HepG2 (cell line): ENCODE data around the gene HELZ2. TPM values are rescaled to one million over a fixed set of nuclear protein-coding genes. Genes with fewer than 3 reads are reported as not detected.

ENCODE experiments used
- ATAC-seq: fragments of 200-7000 bp; cut with Tn5 transposase; 3 replicates; pipeline ENCODE4 v1.9.1; 2020; ENCODE audit warnings: mild to moderate bottlenecking, moderate library complexity
- BruUV-seq: library from RNA; stranded (reverse); fragments of 400-500 nt; replicated peaks from 2 replicates; lab custom pipeline; 2021; lab: Mats Ljungman, UMichigan
- CTCF ChIA-PET: fragments of 300-600 bp; formaldehyde crosslinking; extraction: SDS; loops from one replicate; lab custom pipeline; 2021; ENCODE audit warnings: low total read pairs, inconsistent platforms, low intra/inter-chr PET ratio; lab: Yijun Ruan, JAX
- POLR2A ChIA-PET: fragments of 350-600 bp; sonication (Branson Sonifier 250); formaldehyde crosslinking; loops from one replicate; lab custom pipeline; 2020; ENCODE audit warnings: antibody characterized with exemption, inconsistent platforms; lab: Yijun Ruan, JAX
- DNase-seq: peaks from one replicate; pipeline ENCODE4 v3.0.0-alpha.2; 2015; ENCODE audit warnings: low spot score
- FAIRE-seq: peaks from 3 replicates; lab custom pipeline; 2011; peaks lifted over from hg19 to GRCh38; lab: Jason Lieb, UNC
- H2AFZ ChIP-seq: one replicate; pipeline ENCODE4 v1.6.1; 2011; ENCODE audit warnings: low read length, inconsistent platforms
- H3K27ac ChIP-seq: fragments of 300-600 bp; 3 replicates; pipeline ENCODE4 v1.8.0; 2011; ENCODE audit warnings: mixed run types, mild to moderate bottlenecking, mixed read lengths, low read length, inconsistent platforms; ENCODE audit not compliant: insufficient read depth; ENCODE audit errors: extremely low read length
- H3K27me3 ChIP-seq, 2 experiments: fragments of 200-600 bp in 1 of 2; 2 replicates in 1 of 2; 3 replicates in 1 of 2; pipeline versions ENCODE4 v1.6.0 to v1.8.0; 2011; ENCODE audit warnings: low read length in 2 of 2, mild to moderate bottlenecking in 2 of 2, moderate library complexity in 2 of 2, inconsistent platforms in 1 of 2; ENCODE audit not compliant: insufficient read depth in 2 of 2, control insufficient read depth in 1 of 2
- H3K36me3 ChIP-seq, 2 experiments: fragments of 200-600 bp in 1 of 2; replicated peaks in 1 of 2; 2 replicates in 1 of 2; 3 replicates in 1 of 2; pipeline versions ENCODE4 v1.5.1 to v1.8.0; 2011; ENCODE audit warnings: low read length in 2 of 2, inconsistent platforms in 1 of 2; ENCODE audit not compliant: insufficient read depth in 2 of 2, control insufficient read depth in 1 of 2
- H3K4me1 ChIP-seq: 2 replicates; pipeline ENCODE4 v1.5.1; 2012; ENCODE audit warnings: low read length, inconsistent platforms; ENCODE audit not compliant: insufficient read depth
- H3K4me2 ChIP-seq: 2 replicates; pipeline ENCODE4 v1.6.0; 2011; ENCODE audit warnings: low read depth, low read length, inconsistent platforms
- H3K4me3 ChIP-seq, 3 experiments: fragments of 200-600 bp in 1 of 3; sonication (generic), shearing (Covaris generic) in 1 of 3; replicated peaks in 1 of 3; 2 replicates each; pipeline ENCODE4 v1.5.1; 2011 to 2016; ENCODE audit warnings: low read length in 3 of 3, inconsistent platforms in 2 of 3, low read depth in 2 of 3, mild to moderate bottlenecking in 2 of 3, control low read depth in 1 of 3, mixed read lengths in 1 of 3; ENCODE audit not compliant: insufficient read depth in 1 of 3
- H3K79me2 ChIP-seq: one replicate; pipeline ENCODE4 v1.6.1; 2011; ENCODE audit warnings: low read length, inconsistent platforms; ENCODE audit not compliant: insufficient read depth
- H3K9ac ChIP-seq: 2 replicates; pipeline ENCODE4 v1.6.0; 2011; ENCODE audit warnings: mild to moderate bottlenecking, low read depth, low read length, inconsistent platforms; ENCODE audit not compliant: insufficient read depth
- H3K9me3 ChIP-seq: 2 replicates; pipeline ENCODE4 v1.5.1; 2012; ENCODE audit warnings: mild to moderate bottlenecking, low read length
- H4K20me1 ChIP-seq: 2 replicates; pipeline ENCODE4 v1.6.0; 2011; ENCODE audit warnings: inconsistent platforms, mild to moderate bottlenecking, low read length, moderate library complexity; ENCODE audit not compliant: insufficient read depth
- BCL6 ChIP-seq: IDR thresholded peaks from 2 replicates; pipeline ENCODE4 v1.6.1; 2016; ENCODE audit warnings: missing genetic modification reagents, missing compliant biosample characterization
- GTF2F1 ChIP-seq: fragments of 150-350 bp; IDR thresholded peaks from 2 replicates; pipeline ENCODE4 v1.6.1; 2014; ENCODE audit warnings: low read length
- HNRNPLL ChIP-seq: fragments of 200-400 bp; formaldehyde crosslinking; IDR thresholded peaks from 2 replicates; pipeline ENCODE4 v1.6.1; 2017; ENCODE audit warnings: mild to moderate bottlenecking, low read depth, low read length; ENCODE audit not compliant: poor library complexity, severe bottlenecking
- PCBP1 ChIP-seq: fragments of 200-400 bp; formaldehyde crosslinking; IDR thresholded peaks from 2 replicates; pipeline ENCODE4 v1.6.1; 2017; ENCODE audit warnings: mild to moderate bottlenecking, low read depth, low read length, borderline replicate concordance
- PCBP2 ChIP-seq: fragments of 200-400 bp; formaldehyde crosslinking; optimal IDR thresholded peaks from 2 replicates; pipeline ENCODE3; 2018; ENCODE audit warnings: low read length, low read depth; ENCODE audit not compliant: poor library complexity, severe bottlenecking
- SKI ChIP-seq: fragments of 450-650 bp; IDR thresholded peaks from one replicate; pipeline ENCODE4 v1.6.1; 2018; ENCODE audit warnings: mild to moderate bottlenecking; ENCODE audit not compliant: partially characterized antibody
- ZFP91 ChIP-seq: sonication (generic); formaldehyde crosslinking; IDR thresholded peaks from 2 replicates; pipeline ENCODE4 v1.9.0; 2022; ENCODE audit warnings: missing genetic modification reagents, mild to moderate bottlenecking, borderline replicate concordance
- ZNF234 ChIP-seq: sonication (generic); formaldehyde crosslinking; conservative IDR thresholded peaks from 2 replicates; pipeline ENCODE4 v1.5.1; 2020; ENCODE audit warnings: mild to moderate bottlenecking, missing genetic modification reagents
- ZNF546 ChIP-seq: sonication (generic); formaldehyde crosslinking; conservative IDR thresholded peaks from 2 replicates; pipeline ENCODE4 v1.8.1; 2023; ENCODE audit warnings: mild to moderate bottlenecking, missing genetic modification reagents
- WGBS: methylation state at CpG from one replicate; pipeline ENCODE4 v1.1.6; 2017; ENCODE audit warnings: low lambda C conversion rate; 5-methylcytosine and 5-hydroxymethylcytosine counted together
- in situ Hi-C: cut with HindIII; loops from 2 replicates; pipeline ENCODE4 v1.10.0; 2017; ENCODE audit warnings: low pct_unique_long_range_greater_than_20kb; ENCODE audit not compliant: extremely low pct_ligation_motif_present
- intact Hi-C: fragments of 100-400 bp; cut with micrococcal nuclease; formaldehyde crosslinking; loops from one replicate; pipeline ENCODE4 v1.10.0; 2022; ENCODE audit not compliant: unreplicated experiment
- polyA plus RNA-seq, 8 experiments: library from polyadenylated mRNA; depleted of rRNA in 3 of 8; stranded (reverse) in 7 of 8; unstranded in 1 of 8; fragments of >200 nt; fragmentation: Illumina TruSeq in 4 of 8; extraction: Trizol in 4 of 8; gene quantifications; 2 replicates each; pipeline versions ENCODE4 v1.2.1 to v1.2.3, GENCODE V29; 2011 to 2016; ENCODE audit warnings: low read depth in 4 of 8, missing spikeins in 1 of 8, mixed read lengths in 1 of 8; ENCODE audit not compliant: insufficient read depth in 1 of 8
- total RNA-seq, 5 experiments: library from RNA; depleted of rRNA; stranded (reverse); fragments of >200 nt; fragmentation: Illumina TruSeq; extraction: Trizol; gene quantifications; 2 replicates each; pipeline ENCODE4 v1.2.3, GENCODE V29; 2016; ENCODE audit warnings: low read depth in 1 of 5

HELZ2 gene
- total and polyA plus RNA-seq, 2 of the 13 experiments (the other 11 are each of a cell fraction or from before 2014, with no cell fraction given): 9.6 to 10.1 TPM

- intact Hi-C loops: no loop called here
Observed at GRCh38 chr20:63565699-63566335, 8.2 kb downstream of the HELZ2 start.

More at GRCh38 chr20:63565699-63566335, 8.2 kb downstream of the HELZ2 start:
- no TSS peak for BruUV-seq
- H3K9ac ChIP-seq: no peak overlapping the region
- no peak overlapping the region for H2AFZ ChIP-seq
- no peak overlapping the region for H3K4me2 ChIP-seq
- H3K27me3 ChIP-seq: no peaks in the 10 kb centered on the region
- CTCF ChIA-PET: no interaction called here
- no peaks in the 10 kb centered on the region for H3K9me3 ChIP-seq
- WGBS: 92% methylated on average over 43 of the region's 43 CpGs
- DNase-seq: no peak
- no peak for ATAC-seq
- TF ChIP-seq ZNF234 (no peak), SKI (no peak), BCL6 (CRISPR knock-in tag) (no peak), HNRNPLL (peak; percentile 14), ZNF546 (no peak), PCBP1 (0 out of 2 replicates have a peak, but pooled peaks have one; percentile 5), GTF2F1 (no peak), ZFP91 (CRISPR knock-in tag) (peak; percentile 38; the same call in 1 of the 2 replicates), PCBP2 (no peak)
- no peaks in the 10 kb centered on the region for H3K4me1 ChIP-seq
- FAIRE-seq: no peak
- no peaks in the 10 kb centered on the region for H3K79me2 ChIP-seq
- H3K27ac ChIP-seq: no peak overlapping the region
- POLR2A ChIA-PET: interaction anchor here (1.7 kb wide), 1 partner anchor 8 kb away, joined by 7 read pairs; the partner anchor contains the start of gene HELZ2
- no peaks in the 10 kb centered on the region for H3K36me3 ChIP-seq
- H3K4me3 ChIP-seq: no peak overlapping the region
- in situ Hi-C loops: no loop called here
- peaks cover 2% of the 10 kb centered on the region; the same call in 1 of the 2 replicates for H4K20me1 ChIP-seq
